Loucy (cell line): ENCODE results near the gene BEND5.

Source experiments
- EZH2phosphoT487 ChIP-seq: fragments of 200-600 bp; IDR thresholded peaks from 2 replicates; pipeline ENCODE4 v1.6.1; 2018; ENCODE audit warnings: antibody characterized with exemption, mild to moderate bottlenecking, moderate library complexity, borderline replicate concordance
- TF ChIP-seq, protein P1 (sequence below): fragments of 200-600 bp; sonication (generic); conservative IDR thresholded peaks from 2 replicates; pipeline ENCODE4 v1.5.1; 2014; ENCODE audit warnings: mild to moderate bottlenecking, antibody characterized with exemption, low read length

GRCh38 chr1:48710915-48711314 lies 65.8 kb downstream of the BEND5 start:
- TF ChIP-seq, protein P1, sequence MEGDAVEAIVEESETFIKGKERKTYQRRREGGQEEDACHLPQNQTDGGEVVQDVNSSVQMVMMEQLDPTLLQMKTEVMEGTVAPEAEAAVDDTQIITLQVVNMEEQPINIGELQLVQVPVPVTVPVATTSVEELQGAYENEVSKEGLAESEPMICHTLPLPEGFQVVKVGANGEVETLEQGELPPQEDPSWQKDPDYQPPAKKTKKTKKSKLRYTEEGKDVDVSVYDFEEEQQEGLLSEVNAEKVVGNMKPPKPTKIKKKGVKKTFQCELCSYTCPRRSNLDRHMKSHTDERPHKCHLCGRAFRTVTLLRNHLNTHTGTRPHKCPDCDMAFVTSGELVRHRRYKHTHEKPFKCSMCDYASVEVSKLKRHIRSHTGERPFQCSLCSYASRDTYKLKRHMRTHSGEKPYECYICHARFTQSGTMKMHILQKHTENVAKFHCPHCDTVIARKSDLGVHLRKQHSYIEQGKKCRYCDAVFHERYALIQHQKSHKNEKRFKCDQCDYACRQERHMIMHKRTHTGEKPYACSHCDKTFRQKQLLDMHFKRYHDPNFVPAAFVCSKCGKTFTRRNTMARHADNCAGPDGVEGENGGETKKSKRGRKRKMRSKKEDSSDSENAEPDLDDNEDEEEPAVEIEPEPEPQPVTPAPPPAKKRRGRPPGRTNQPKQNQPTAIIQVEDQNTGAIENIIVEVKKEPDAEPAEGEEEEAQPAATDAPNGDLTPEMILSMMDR, result no peak
- TF ChIP-seq EZH2phosphoT487, result no peak
